Measurements from ENCODE around the gene SPC24.
"Not testable (repeated sequence)": the region's sequence is repeated elsewhere in the genome, so short reads cannot be mapped to it uniquely, and the experiment has no call there.

The SPC24 gene

GRCh38 chr19:11140023-11140538, 15.5 kb downstream of the SPC24 start:
- H3K4me1 ChIP-seq (ENCODE audit: control insufficient read depth, insufficient read depth, low read length), result peaks cover 46% of the 10 kb centered on the region
- H3K27ac ChIP-seq (ENCODE audit: low read depth, low read length); H3K9ac ChIP-seq (ENCODE audit: low read length); H3K9me3 ChIP-seq (ENCODE audit: control insufficient read depth, insufficient read depth, low read depth, low read length); H3K36me3 ChIP-seq (ENCODE audit: control insufficient read depth, insufficient read depth, low read length); H3K4me3 ChIP-seq (ENCODE audit: low read depth, low read length); H3K27me3 ChIP-seq (ENCODE audit: control insufficient read depth, insufficient read depth, low read length): not testable (repeated sequence)

GRCh38 chr19:11138601-11139300, 16.8 kb downstream of the SPC24 start:
- Histone ChIP-seq H3K4me1 (ENCODE audit: control insufficient read depth, insufficient read depth, low read length) (peaks cover 44% of the 10 kb centered on the region), H3K9ac (ENCODE audit: low read length) (peak overlapping the region; percentile 55), H3K27ac (ENCODE audit: low read depth, low read length) (peak overlapping the region; percentile 34; the same call in 1 of the 2 replicates), H3K27me3 (ENCODE audit: control insufficient read depth, insufficient read depth, low read length) (no peaks in the 10 kb centered on the region), H3K4me3 (ENCODE audit: low read depth, low read length) (peak overlapping the region; percentile 33), H3K36me3 (ENCODE audit: control insufficient read depth, insufficient read depth, low read length) (peaks cover under 1% of the 10 kb centered on the region; the same call in 1 of the 2 replicates), H3K9me3 (ENCODE audit: control insufficient read depth, insufficient read depth, low read depth, low read length) (no peaks in the 10 kb centered on the region)

- Histone ChIP-seq H3K9ac (ENCODE audit: low read length) (peak overlapping the region; percentile 61), H3K27me3 (ENCODE audit: control insufficient read depth, insufficient read depth, low read length) (no peaks in the 10 kb centered on the region), H3K4me3 (ENCODE audit: low read depth, low read length) (peak overlapping the region; percentile 53), H3K36me3 (ENCODE audit: control insufficient read depth, insufficient read depth, low read length) (peaks cover 10% of the 10 kb centered on the region), H3K4me1 (ENCODE audit: control insufficient read depth, insufficient read depth, low read length) (peaks cover 34% of the 10 kb centered on the region), H3K9me3 (ENCODE audit: control insufficient read depth, insufficient read depth, low read depth, low read length) (no peaks in the 10 kb centered on the region), H3K27ac (ENCODE audit: low read depth, low read length) (peak overlapping the region; percentile 14; the same call in 1 of the 2 replicates)
Observed at GRCh38 chr19:11137542-11138384, 17.8 kb downstream of the SPC24 start.

GRCh38 chr19:11136400-11137101, 19.0 kb downstream of the SPC24 start:
- Histone ChIP-seq H3K4me1 (ENCODE audit: control insufficient read depth, insufficient read depth, low read length) (peaks cover 24% of the 10 kb centered on the region), H3K27me3 (ENCODE audit: control insufficient read depth, insufficient read depth, low read length) (no peaks in the 10 kb centered on the region), H3K9ac (ENCODE audit: low read length) (no peak overlapping the region), H3K9me3 (ENCODE audit: control insufficient read depth, insufficient read depth, low read depth, low read length) (no peaks in the 10 kb centered on the region), H3K27ac (ENCODE audit: low read depth, low read length) (no peak overlapping the region), H3K4me3 (ENCODE audit: low read depth, low read length) (no peak overlapping the region), H3K36me3 (ENCODE audit: control insufficient read depth, insufficient read depth, low read length) (peaks cover 21% of the 10 kb centered on the region)

- Histone ChIP-seq H3K4me1 (ENCODE audit: control insufficient read depth, insufficient read depth, low read length) (no peaks in the 10 kb centered on the region), H3K27ac (ENCODE audit: low read depth, low read length) (no peak overlapping the region), H3K4me3 (ENCODE audit: low read depth, low read length) (no peak overlapping the region), H3K9me3 (ENCODE audit: control insufficient read depth, insufficient read depth, low read depth, low read length) (no peaks in the 10 kb centered on the region), H3K36me3 (ENCODE audit: control insufficient read depth, insufficient read depth, low read length) (peaks cover 71% of the 10 kb centered on the region), H3K27me3 (ENCODE audit: control insufficient read depth, insufficient read depth, low read length) (no peaks in the 10 kb centered on the region), H3K9ac (ENCODE audit: low read length) (no peak overlapping the region)
Observed at GRCh38 chr19:11131471-11131870, 24.1 kb downstream of the SPC24 start.

GRCh38 chr19:11130824-11131455, 24.6 kb downstream of the SPC24 start:
- Histone ChIP-seq H3K27ac (ENCODE audit: low read depth, low read length) (no peak overlapping the region), H3K9me3 (ENCODE audit: control insufficient read depth, insufficient read depth, low read depth, low read length) (no peaks in the 10 kb centered on the region), H3K4me1 (ENCODE audit: control insufficient read depth, insufficient read depth, low read length) (no peaks in the 10 kb centered on the region), H3K9ac (ENCODE audit: low read length) (no peak overlapping the region), H3K27me3 (ENCODE audit: control insufficient read depth, insufficient read depth, low read length) (no peaks in the 10 kb centered on the region), H3K4me3 (ENCODE audit: low read depth, low read length) (no peak overlapping the region), H3K36me3 (ENCODE audit: control insufficient read depth, insufficient read depth, low read length) (peaks cover 77% of the 10 kb centered on the region)

- no peaks in the 10 kb centered on the region for H3K4me1 ChIP-seq (ENCODE audit: control insufficient read depth, insufficient read depth, low read length)
- no peak overlapping the region for H3K4me3 ChIP-seq (ENCODE audit: low read depth, low read length)
- no peaks in the 10 kb centered on the region for H3K27me3 ChIP-seq (ENCODE audit: control insufficient read depth, insufficient read depth, low read length)
- H3K27ac ChIP-seq (ENCODE audit: low read depth, low read length), result no peak overlapping the region
- H3K9ac ChIP-seq (ENCODE audit: low read length), result no peak overlapping the region
- H3K36me3 ChIP-seq (ENCODE audit: control insufficient read depth, insufficient read depth, low read length), result peaks cover 98% of the 10 kb centered on the region
- no peaks in the 10 kb centered on the region for H3K9me3 ChIP-seq (ENCODE audit: control insufficient read depth, insufficient read depth, low read depth, low read length)
Observed at GRCh38 chr19:11127905-11128304, 27.7 kb downstream of the SPC24 start.

- Histone ChIP-seq H3K36me3 (ENCODE audit: control insufficient read depth, insufficient read depth, low read length) (peaks cover 96% of the 10 kb centered on the region), H3K9me3 (ENCODE audit: control insufficient read depth, insufficient read depth, low read depth, low read length) (no peaks in the 10 kb centered on the region), H3K27me3 (ENCODE audit: control insufficient read depth, insufficient read depth, low read length) (no peaks in the 10 kb centered on the region), H3K27ac (ENCODE audit: low read depth, low read length) (no peak overlapping the region), H3K4me3 (ENCODE audit: low read depth, low read length) (no peak overlapping the region), H3K4me1 (ENCODE audit: control insufficient read depth, insufficient read depth, low read length) (no peaks in the 10 kb centered on the region), H3K9ac (ENCODE audit: low read length) (no peak overlapping the region)
Observed at GRCh38 chr19:11125994-11126685, 29.4 kb downstream of the SPC24 start.

GRCh38 chr19:11124157-11124556, 31.4 kb downstream of the SPC24 start:
- H3K27ac ChIP-seq (ENCODE audit: low read depth, low read length); H3K9me3 ChIP-seq (ENCODE audit: control insufficient read depth, insufficient read depth, low read depth, low read length); H3K9ac ChIP-seq (ENCODE audit: low read length); H3K27me3 ChIP-seq (ENCODE audit: control insufficient read depth, insufficient read depth, low read length); H3K4me3 ChIP-seq (ENCODE audit: low read depth, low read length); H3K4me1 ChIP-seq (ENCODE audit: control insufficient read depth, insufficient read depth, low read length): not testable (repeated sequence)
- peaks cover 96% of the 10 kb centered on the region for H3K36me3 ChIP-seq (ENCODE audit: control insufficient read depth, insufficient read depth, low read length)

- peaks cover 94% of the 10 kb centered on the region for H3K36me3 ChIP-seq (ENCODE audit: control insufficient read depth, insufficient read depth, low read length)
- no peak overlapping the region for H3K4me3 ChIP-seq (ENCODE audit: low read depth, low read length)
- H3K27me3 ChIP-seq (ENCODE audit: control insufficient read depth, insufficient read depth, low read length), result no peaks in the 10 kb centered on the region
- no peaks in the 10 kb centered on the region for H3K4me1 ChIP-seq (ENCODE audit: control insufficient read depth, insufficient read depth, low read length)
- H3K9ac ChIP-seq (ENCODE audit: low read length), result no peak overlapping the region
- no peaks in the 10 kb centered on the region for H3K9me3 ChIP-seq (ENCODE audit: control insufficient read depth, insufficient read depth, low read depth, low read length)
- no peak overlapping the region for H3K27ac ChIP-seq (ENCODE audit: low read depth, low read length)
Observed at GRCh38 chr19:11123114-11123513, 32.5 kb downstream of the SPC24 start.
